ENCODE results near the gene FYB1. TPM values are rescaled to one million over a fixed set of nuclear protein-coding genes. Genes with fewer than 3 reads are reported as not detected.

Gene FYB1
- total RNA-seq, 1 experiment from 2014 or later, result 1.1 TPM

GRCh38 chr5:39080597-39081204 lies 138.7 kb downstream of the FYB1 start:
- ChIA-PET POLR2A (ENCODE audit: unreplicated experiment) (no interaction called here), CTCF (interaction anchor here (0.6 to 1.3 kb wide), 7 partner anchors 13 to 138 kb away, joined by 3 to 8 read pairs (median 4); partner anchors contain the start of gene FYB1)
- H3K27me3 ChIP-seq (ENCODE audit: low read length), result no peaks in the 10 kb centered on the region
- H3K9me3 ChIP-seq (ENCODE audit: low read length), result no peaks in the 10 kb centered on the region
- no peak overlapping the region for H3K4me3 ChIP-seq (ENCODE audit: low read length)
- peak overlapping the region; percentile 56 for H3K27ac ChIP-seq (ENCODE audit: low read length)
- H3F3A ChIP-seq (ENCODE audit: low read length, unreplicated experiment), result peaks cover 11% of the 10 kb centered on the region
- H4K20me1 ChIP-seq (ENCODE audit: low read length), result no peaks in the 10 kb centered on the region
- no peak; the same call in 1 of the 2 replicates for ATAC-seq
- DNase-seq, result peak; percentile 67
- intact Hi-C loops (cut with micrococcal nuclease), result no loop called here
- no peak overlapping the region for H3K9ac ChIP-seq (ENCODE audit: low read length)
- H3K4me1 ChIP-seq (ENCODE audit: insufficient read depth, low read length), result peaks cover 41% of the 10 kb centered on the region
- no peaks in the 10 kb centered on the region for H3K9me2 ChIP-seq (replicated peaks; ENCODE audit: low read length)
- BruUV-seq (replicated peaks), result no TSS peak
- no peak overlapping the region for H2AFZ ChIP-seq (ENCODE audit: low read length)
- peaks cover 8% of the 10 kb centered on the region for H3K79me2 ChIP-seq (ENCODE audit: low read length)
- H3K36me3 ChIP-seq (ENCODE audit: low read depth, low read length), result no peaks in the 10 kb centered on the region
- peak overlapping the region; percentile 43 for H3K4me2 ChIP-seq (ENCODE audit: low read length)
- TF ChIP-seq CTCF (conservative IDR thresholded peaks at IDR 0.05; ENCODE audit: low read depth, low read length) (peak; percentile 95), EZH2phosphoT487 (IDR thresholded peaks at IDR 0.05; ENCODE audit: borderline replicate concordance, low read length) (no peak)

- Histone ChIP-seq H3K9ac (ENCODE audit: low read length) (no peak overlapping the region), H3K27me3 (ENCODE audit: low read length) (no peaks in the 10 kb centered on the region), H3F3A (ENCODE audit: low read length, unreplicated experiment) (peaks cover 11% of the 10 kb centered on the region), H3K36me3 (ENCODE audit: low read depth, low read length) (no peaks in the 10 kb centered on the region), H2AFZ (ENCODE audit: low read length) (no peak overlapping the region), H3K27ac (ENCODE audit: low read length) (peak overlapping the region; percentile 56), H3K4me1 (ENCODE audit: insufficient read depth, low read length) (peaks cover 41% of the 10 kb centered on the region), H4K20me1 (ENCODE audit: low read length) (no peaks in the 10 kb centered on the region), H3K79me2 (ENCODE audit: low read length) (peaks cover 12% of the 10 kb centered on the region), H3K4me3 (ENCODE audit: low read length) (no peak overlapping the region), H3K9me3 (ENCODE audit: low read length) (no peaks in the 10 kb centered on the region), H3K9me2 (replicated peaks; ENCODE audit: low read length) (no peaks in the 10 kb centered on the region), H3K4me2 (ENCODE audit: low read length) (peak overlapping the region; percentile 43)
- ChIA-PET POLR2A (ENCODE audit: unreplicated experiment) (interaction anchor here (0.5 to 0.6 kb wide), 2 partner anchors 58 to 607 kb away, joined by 3 to 7 read pairs; no protein-coding TSS in a partner anchor), CTCF (interaction anchor here (0.6 to 1.1 kb wide), 6 partner anchors 13 to 139 kb away, joined by 3 to 8 read pairs (median 4); partner anchors contain the start of gene FYB1)
- no TSS peak for BruUV-seq (replicated peaks)
- ATAC-seq (0 out of 2 replicates have a peak, but pooled peaks have one; percentile 27), DNase-seq (peak; percentile 82)
- no peak for TF ChIP-seq EZH2phosphoT487 (IDR thresholded peaks at IDR 0.05; ENCODE audit: borderline replicate concordance, low read length)
- TF ChIP-seq CTCF (conservative IDR thresholded peaks at IDR 0.05; ENCODE audit: low read depth, low read length), result no peak
- TF ChIP-seq EZH2 (IDR thresholded peaks at IDR 0.05; ENCODE audit: low read length, unreplicated experiment), result no peak
- intact Hi-C loops (cut with micrococcal nuclease), result no loop called here
These were observed 139.2 kb downstream of the FYB1 start for GRCh38 chr5:39080168-39080567.

GRCh38 chr5:39079147-39079546 lies 140.2 kb downstream of the FYB1 start:
- Histone ChIP-seq H4K20me1 (ENCODE audit: low read length) (no peaks in the 10 kb centered on the region), H3K4me3 (ENCODE audit: low read length) (no peak overlapping the region), H3K4me1 (ENCODE audit: insufficient read depth, low read length) (peaks cover 41% of the 10 kb centered on the region), H3K9me2 (replicated peaks; ENCODE audit: low read length) (no peaks in the 10 kb centered on the region), H3F3A (ENCODE audit: low read length, unreplicated experiment) (peaks cover 11% of the 10 kb centered on the region), H3K27me3 (ENCODE audit: low read length) (no peaks in the 10 kb centered on the region), H3K9ac (ENCODE audit: low read length) (no peak overlapping the region), H3K9me3 (ENCODE audit: low read length) (no peaks in the 10 kb centered on the region), H3K27ac (ENCODE audit: low read length) (no peak overlapping the region), H3K4me2 (ENCODE audit: low read length) (no peak overlapping the region), H3K36me3 (ENCODE audit: low read depth, low read length) (no peaks in the 10 kb centered on the region), H3K79me2 (ENCODE audit: low read length) (peaks cover 20% of the 10 kb centered on the region), H2AFZ (ENCODE audit: low read length) (no peak overlapping the region)
- CTCF ChIA-PET, result no interaction called here
- ATAC-seq (no peak), DNase-seq (no peak)
- TF ChIP-seq CTCF (conservative IDR thresholded peaks at IDR 0.05; ENCODE audit: low read depth, low read length) (no peak), EZH2 (IDR thresholded peaks at IDR 0.05; ENCODE audit: low read length, unreplicated experiment) (no peak), EZH2phosphoT487 (IDR thresholded peaks at IDR 0.05; ENCODE audit: borderline replicate concordance, low read length) (no peak)
- intact Hi-C loops (cut with micrococcal nuclease), result loop anchor here (2.0 to 5.0 kb wide), 2 partner anchors 14 to 138 kb away; partner anchors contain the start of gene FYB1
- no TSS peak for BruUV-seq (replicated peaks)
- POLR2A ChIA-PET (ENCODE audit: unreplicated experiment), result interaction anchor here (0.9 kb wide), 1 partner anchor 22 kb away, joined by 6 read pairs; no protein-coding TSS in a partner anchor

Measured in PC-3 (cell line).